ENCODE measurements around the gene CRLF1.

GRCh38 chr19:18597809-18598660 is 8.6 kb downstream of the CRLF1 start:
- TF ChIP-seq ZBTB1 (tag by site-specific recombination; IDR thresholded peaks at IDR 0.05) (no peak), CTCF (tag by site-specific recombination; IDR thresholded peaks at IDR 0.05) (no peak), ZNF501 (tag by site-specific recombination; IDR thresholded peaks at IDR 0.05) (no peak), ZNF558 (tag by site-specific recombination; IDR thresholded peaks at IDR 0.05) (no peak), PRDM2 (tag by site-specific recombination; IDR thresholded peaks at IDR 0.05; ENCODE audit: borderline replicate concordance) (no peak)
